Trophoblast cell (in vitro differentiated cells and primary cell): ENCODE data around the gene SHC2.

Experiments
- DNase-seq, 2 donors: peaks; one replicate each; pipeline ENCODE4 v3.0.0-alpha.2; 2016
- H2AFZ ChIP-seq: 2 replicates; pipeline ENCODE4 v1.6.1; 2013; ENCODE audit warnings: low read length, moderate library complexity, mild to moderate bottlenecking; ENCODE audit not compliant: insufficient read depth, poor library complexity
- H2AK5ac ChIP-seq: 2 replicates; pipeline ENCODE4 v1.6.1; 2013; ENCODE audit warnings: mild to moderate bottlenecking, low read length
- H2BK120ac ChIP-seq: 2 replicates; pipeline ENCODE4 v1.6.1; 2013; ENCODE audit warnings: low read length, mild to moderate bottlenecking, moderate library complexity; ENCODE audit not compliant: insufficient read depth, poor library complexity
- H2BK12ac ChIP-seq: 2 replicates; pipeline ENCODE4 v1.6.1; 2013; ENCODE audit warnings: mild to moderate bottlenecking, low read length, moderate library complexity
- H2BK5ac ChIP-seq: 2 replicates; pipeline ENCODE4 v1.6.1; 2013; ENCODE audit warnings: low read length, low read depth, moderate library complexity, mild to moderate bottlenecking; ENCODE audit not compliant: poor library complexity
- H3K14ac ChIP-seq: 2 replicates; pipeline ENCODE4 v1.6.1; 2013; ENCODE audit warnings: mild to moderate bottlenecking, low read length
- H3K18ac ChIP-seq: 2 replicates; pipeline ENCODE4 v1.6.1; 2013; ENCODE audit warnings: mild to moderate bottlenecking, low read length
- H3K23ac ChIP-seq: 2 replicates; pipeline ENCODE4 v1.6.1; 2013; ENCODE audit warnings: low read length
- H3K27ac ChIP-seq: 2 replicates; pipeline ENCODE4 v1.5.1; 2013; ENCODE audit warnings: low read depth, mild to moderate bottlenecking, inconsistent platforms, low read length, moderate library complexity
- H3K27me3 ChIP-seq: 2 replicates; pipeline ENCODE4 v1.6.1; 2013; ENCODE audit warnings: inconsistent platforms, mild to moderate bottlenecking, low read length, moderate library complexity; ENCODE audit not compliant: insufficient read depth
- H3K36me3 ChIP-seq, 2 experiments: 1 replicate in 1 of 2; 2 replicates in 1 of 2; pipeline ENCODE4 v1.6.1; 2013; ENCODE audit warnings: low read length in 2 of 2, mild to moderate bottlenecking in 2 of 2, moderate library complexity in 1 of 2; ENCODE audit not compliant: insufficient read depth in 2 of 2, control insufficient read depth in 1 of 2
- H3K4ac ChIP-seq: 2 replicates; pipeline ENCODE4 v1.6.1; 2013; ENCODE audit warnings: low read depth, mild to moderate bottlenecking, low read length, moderate library complexity
- H3K4me1 ChIP-seq, 2 experiments: 1 replicate in 1 of 2; 2 replicates in 1 of 2; pipeline ENCODE4 v1.6.1; 2013; ENCODE audit warnings: low read length in 2 of 2, mild to moderate bottlenecking in 2 of 2, moderate library complexity in 1 of 2; ENCODE audit not compliant: insufficient read depth in 2 of 2, control insufficient read depth in 1 of 2
- H3K4me2 ChIP-seq: 2 replicates; pipeline ENCODE4 v1.6.1; 2013; ENCODE audit warnings: inconsistent platforms, mild to moderate bottlenecking, low read length, moderate library complexity
- H3K4me3 ChIP-seq: 2 replicates; pipeline ENCODE4 v1.5.1; 2013; ENCODE audit warnings: mild to moderate bottlenecking, low read depth, low read length, inconsistent platforms
- H3K79me1 ChIP-seq: one replicate; pipeline ENCODE4 v1.6.1; 2013; ENCODE audit warnings: low read length
- H3K79me2 ChIP-seq: 2 replicates; pipeline ENCODE4 v1.6.1; 2013; ENCODE audit warnings: low read length, mild to moderate bottlenecking; ENCODE audit not compliant: control insufficient read depth, insufficient read depth, poor library complexity
- H3K9ac ChIP-seq: 2 replicates; pipeline ENCODE4 v1.6.1; 2013; ENCODE audit warnings: mild to moderate bottlenecking, low read length
- H3K9me3 ChIP-seq: 2 replicates; pipeline ENCODE4 v1.6.1; 2013; ENCODE audit warnings: low read depth, mild to moderate bottlenecking, control low read depth, inconsistent platforms, low read length; ENCODE audit not compliant: insufficient read depth
- H4K12ac ChIP-seq: 2 replicates; pipeline ENCODE4 v1.6.1; 2013; ENCODE audit warnings: low read depth, mild to moderate bottlenecking, low read length, moderate library complexity
- H4K8ac ChIP-seq: 2 replicates; pipeline ENCODE4 v1.6.1; 2013; ENCODE audit warnings: low read depth, mild to moderate bottlenecking, low read length, moderate library complexity
- H4K91ac ChIP-seq: one replicate; pipeline ENCODE4 v1.6.1; 2013; ENCODE audit warnings: low read depth, mild to moderate bottlenecking, low read length, moderate library complexity
- WGBS: extraction: QIAGEN DNeasy Blood & Tissue Kit; methylation state at CpG from one replicate; pipeline ENCODE4 v1.1.7; 2013; ENCODE audit warnings: missing lambda C conversion rate; ENCODE audit not compliant: insufficient read length, insufficient coverage; ENCODE audit errors: extremely low coverage; 5-methylcytosine and 5-hydroxymethylcytosine counted together

The SHC2 gene

GRCh38 chr19:456547-457110, 4.2 kb downstream of the SHC2 start:
- H3K27ac ChIP-seq, result no peak overlapping the region
- no peak overlapping the region for H3K9ac ChIP-seq
- H3K4ac ChIP-seq, result no peak overlapping the region
- no peak overlapping the region for H4K8ac ChIP-seq
- WGBS, result no CpG with 5 or more reads among the region's 18 CpGs
- H2AK5ac ChIP-seq, result no peak overlapping the region
- DNase-seq, result no peak
- H2BK12ac ChIP-seq, result no peak overlapping the region
- no peak overlapping the region for H3K23ac ChIP-seq
- H4K12ac ChIP-seq, result no peak overlapping the region
- no peak overlapping the region for H3K18ac ChIP-seq
- no peak overlapping the region for H2AFZ ChIP-seq
- H3K14ac ChIP-seq, result no peak overlapping the region
- H3K4me1 ChIP-seq, result peaks cover 0 to 5% of the 10 kb centered on the region in 2 experiments
- peaks cover 2 to 10% of the 10 kb centered on the region in 2 experiments for H3K36me3 ChIP-seq
- H3K4me2 ChIP-seq, result no peak overlapping the region
- H2BK120ac ChIP-seq, result no peak overlapping the region
- H3K79me1 ChIP-seq, result peaks cover 6% of the 10 kb centered on the region
- no peak overlapping the region for H4K91ac ChIP-seq
- peaks cover 2% of the 10 kb centered on the region for H3K27me3 ChIP-seq
- H3K4me3 ChIP-seq, result no peak overlapping the region
- no peaks in the 10 kb centered on the region for H3K79me2 ChIP-seq
- peaks cover 8% of the 10 kb centered on the region for H3K9me3 ChIP-seq
- no peak overlapping the region for H2BK5ac ChIP-seq

- Histone ChIP-seq H3K18ac (no peak overlapping the region), H3K36me3 (peaks cover 2 to 14% of the 10 kb centered on the region in 2 experiments), H4K12ac (no peak overlapping the region), H3K9ac (no peak overlapping the region), H3K4me2 (no peak overlapping the region), H3K23ac (no peak overlapping the region), H3K4me1 (peaks cover 0 to 4% of the 10 kb centered on the region in 2 experiments), H4K91ac (no peak overlapping the region), H2BK12ac (no peak overlapping the region), H4K8ac (no peak overlapping the region), H3K4me3 (no peak overlapping the region), H3K79me1 (peaks cover 5% of the 10 kb centered on the region), H2AFZ (no peak overlapping the region), H3K79me2 (no peaks in the 10 kb centered on the region), H3K27me3 (no peaks in the 10 kb centered on the region), H3K14ac (no peak overlapping the region), H2BK5ac (no peak overlapping the region), H3K4ac (no peak overlapping the region), H2AK5ac (no peak overlapping the region), H3K27ac (no peak overlapping the region), H2BK120ac (no peak overlapping the region), H3K9me3 (peaks cover 11% of the 10 kb centered on the region)
- no CpG with 5 or more reads among the region's 31 CpGs for WGBS
- no peak for DNase-seq
Measured at GRCh38 chr19:455851-456546, 4.8 kb downstream of the SHC2 start.

- Histone ChIP-seq H3K14ac (no peak overlapping the region), H3K4me2 (no peak overlapping the region), H3K4me3 (no peak overlapping the region), H3K4me1 (peaks cover 0 to 4% of the 10 kb centered on the region in 2 experiments), H3K23ac (no peak overlapping the region), H2BK5ac (no peak overlapping the region), H3K18ac (no peak overlapping the region), H2BK120ac (no peak overlapping the region), H4K12ac (no peak overlapping the region), H3K36me3 (peaks cover 2 to 16% of the 10 kb centered on the region in 2 experiments), H3K4ac (no peak overlapping the region), H3K79me1 (peaks cover 4% of the 10 kb centered on the region), H3K27ac (no peak overlapping the region), H2AFZ (no peak overlapping the region), H3K9ac (no peak overlapping the region), H4K8ac (no peak overlapping the region), H3K9me3 (peaks cover 17% of the 10 kb centered on the region), H2BK12ac (no peak overlapping the region), H3K27me3 (no peaks in the 10 kb centered on the region), H4K91ac (no peak overlapping the region), H2AK5ac (no peak overlapping the region), H3K79me2 (no peaks in the 10 kb centered on the region)
- no peak for DNase-seq
- WGBS, result no CpG with 5 or more reads among the region's 39 CpGs
Measured at GRCh38 chr19:455031-455705, 5.7 kb downstream of the SHC2 start.

GRCh38 chr19:453606-454005, 7.2 kb downstream of the SHC2 start:
- Histone ChIP-seq H3K23ac (no peak overlapping the region), H3K4me2 (no peak overlapping the region), H3K4me3 (no peak overlapping the region), H3K27me3 (no peaks in the 10 kb centered on the region), H2AK5ac (no peak overlapping the region), H3K79me1 (no peaks in the 10 kb centered on the region), H3K4me1 (peaks cover 0 to under 1% of the 10 kb centered on the region in 2 experiments), H4K91ac (no peak overlapping the region), H3K79me2 (no peaks in the 10 kb centered on the region), H2BK120ac (no peak overlapping the region), H2BK12ac (no peak overlapping the region), H3K9ac (no peak overlapping the region), H3K36me3 (peaks cover 2 to 16% of the 10 kb centered on the region in 2 experiments), H3K14ac (no peak overlapping the region), H3K9me3 (peaks cover 17% of the 10 kb centered on the region), H2AFZ (no peak overlapping the region), H3K4ac (no peak overlapping the region), H2BK5ac (no peak overlapping the region), H3K18ac (no peak overlapping the region), H3K27ac (no peak overlapping the region), H4K12ac (no peak overlapping the region), H4K8ac (no peak overlapping the region)
- no peak for DNase-seq
- WGBS, result no CpG with 5 or more reads among the region's 22 CpGs
